Left lung (tissue), 10 donors: ENCODE measurements around the gene IRX5. TPM values are rescaled to one million over a fixed set of nuclear protein-coding genes. Genes with fewer than 3 reads are reported as not detected.

Experiments
- ATAC-seq: fragments of 200-7000 bp; cut with Tn5 transposase; one replicate; pipeline ENCODE4 v1.9.1; 2020; ENCODE audit warnings: moderate library complexity
- DNase-seq, 4 donors: peaks; one replicate each; pipeline ENCODE4 v3.0.0-alpha.2; 2013 to 2020
- H3K27ac ChIP-seq, 2 donors: fragments of 200-600 bp; sonication (generic) in 1 of 2; one replicate each; pipeline versions ENCODE4 v1.5.0 to v1.8.0; 2020 to 2021
- H3K27me3 ChIP-seq, 2 donors: fragments of 200-600 bp; sonication (generic) in 1 of 2; one replicate each; pipeline versions ENCODE4 v1.5.0 to v1.8.0; 2020 to 2021
- H3K36me3 ChIP-seq, 2 donors: fragments of 200-600 bp; sonication (generic) in 1 of 2; one replicate each; pipeline versions ENCODE4 v1.5.0 to v1.8.0; 2020 to 2021
- H3K4me1 ChIP-seq, 2 donors: fragments of 200-600 bp; one replicate each; pipeline ENCODE4 v1.8.0; 2021
- H3K4me3 ChIP-seq, 2 donors: fragments of 200-600 bp; sonication (generic) in 1 of 2; one replicate each; pipeline versions ENCODE4 v1.5.0 to v1.8.0; 2020 to 2021; ENCODE audit warnings: mild to moderate bottlenecking in 1 of 2
- H3K9me3 ChIP-seq, 2 donors: fragments of 200-600 bp; sonication (generic) in 1 of 2; one replicate each; pipeline versions ENCODE4 v1.5.0 to v1.8.0; 2020 to 2021
- intact Hi-C, 2 donors: fragments of 100-400 bp; cut with DNase I; formaldehyde crosslinking; loops; one replicate each; pipeline versions ENCODE4 v1.11.2 to v1.14.2; 2022
- polyA plus RNA-seq, 6 donors: library from polyadenylated mRNA; unstranded; fragments of 120-200 nt; gene quantifications; one replicate each; pipeline ENCODE4 v1.2.1, GENCODE V29; 2013; ENCODE audit not compliant: insufficient read length in 6 of 6
- total RNA-seq, 2 donors: library from RNA; stranded (reverse); fragmentation: NEBNext Ultra II Directional; extraction: Animal tissue kit (Norgen Biotek cat#: 25700); gene quantifications; one replicate each; pipeline ENCODE4 v1.2.1, GENCODE V29; 2021
- TF ChIP-seq, protein P1 (sequence below), 2 donors: fragments of 200-600 bp; sonication (generic) in 1 of 2; IDR thresholded peaks; one replicate each; pipeline versions ENCODE4 v1.5.0 to v1.8.0; 2021; ENCODE audit warnings: antibody characterized with exemption in 2 of 2
- donor health status: DM: no; HTN: yes; CAD: no.
- donor health status: DM: no; HTN: no; CAD: no.

Gene IRX5
- total and polyA plus RNA-seq, 8 donors, result 12.8 to 35.4 (median 26.2) TPM

GRCh38 chr16:54903047-54903446 lies 27.6 kb upstream of the IRX5 start:
- no peaks in the 10 kb centered on the region for H3K27me3 ChIP-seq
- no peak for DNase-seq
- no peaks in the 10 kb centered on the region for H3K36me3 ChIP-seq
- intact Hi-C loops, result no loop called here
- ATAC-seq, result no peak
- no peaks in the 10 kb centered on the region for H3K4me1 ChIP-seq
- no peak overlapping the region for H3K4me3 ChIP-seq
- no peak overlapping the region for H3K27ac ChIP-seq
- H3K9me3 ChIP-seq, result peaks cover 0 to 4% of the 10 kb centered on the region in 2 donors
- TF ChIP-seq, protein P1, sequence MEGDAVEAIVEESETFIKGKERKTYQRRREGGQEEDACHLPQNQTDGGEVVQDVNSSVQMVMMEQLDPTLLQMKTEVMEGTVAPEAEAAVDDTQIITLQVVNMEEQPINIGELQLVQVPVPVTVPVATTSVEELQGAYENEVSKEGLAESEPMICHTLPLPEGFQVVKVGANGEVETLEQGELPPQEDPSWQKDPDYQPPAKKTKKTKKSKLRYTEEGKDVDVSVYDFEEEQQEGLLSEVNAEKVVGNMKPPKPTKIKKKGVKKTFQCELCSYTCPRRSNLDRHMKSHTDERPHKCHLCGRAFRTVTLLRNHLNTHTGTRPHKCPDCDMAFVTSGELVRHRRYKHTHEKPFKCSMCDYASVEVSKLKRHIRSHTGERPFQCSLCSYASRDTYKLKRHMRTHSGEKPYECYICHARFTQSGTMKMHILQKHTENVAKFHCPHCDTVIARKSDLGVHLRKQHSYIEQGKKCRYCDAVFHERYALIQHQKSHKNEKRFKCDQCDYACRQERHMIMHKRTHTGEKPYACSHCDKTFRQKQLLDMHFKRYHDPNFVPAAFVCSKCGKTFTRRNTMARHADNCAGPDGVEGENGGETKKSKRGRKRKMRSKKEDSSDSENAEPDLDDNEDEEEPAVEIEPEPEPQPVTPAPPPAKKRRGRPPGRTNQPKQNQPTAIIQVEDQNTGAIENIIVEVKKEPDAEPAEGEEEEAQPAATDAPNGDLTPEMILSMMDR (IDR thresholded peaks at IDR 0.05), result no peak

GRCh38 chr16:54911079-54911478 lies 19.6 kb upstream of the IRX5 start:
- no peak overlapping the region for H3K27ac ChIP-seq
- H3K4me1 ChIP-seq, result no peaks in the 10 kb centered on the region
- H3K27me3 ChIP-seq, result no peaks in the 10 kb centered on the region
- no peak for ATAC-seq
- no peak for DNase-seq
- intact Hi-C loops, result no loop called here
- H3K4me3 ChIP-seq, result no peak overlapping the region
- no peaks in the 10 kb centered on the region for H3K36me3 ChIP-seq
- H3K9me3 ChIP-seq, result no peaks in the 10 kb centered on the region
- TF ChIP-seq, protein P1 (IDR thresholded peaks at IDR 0.05), result no peak

DNA sequence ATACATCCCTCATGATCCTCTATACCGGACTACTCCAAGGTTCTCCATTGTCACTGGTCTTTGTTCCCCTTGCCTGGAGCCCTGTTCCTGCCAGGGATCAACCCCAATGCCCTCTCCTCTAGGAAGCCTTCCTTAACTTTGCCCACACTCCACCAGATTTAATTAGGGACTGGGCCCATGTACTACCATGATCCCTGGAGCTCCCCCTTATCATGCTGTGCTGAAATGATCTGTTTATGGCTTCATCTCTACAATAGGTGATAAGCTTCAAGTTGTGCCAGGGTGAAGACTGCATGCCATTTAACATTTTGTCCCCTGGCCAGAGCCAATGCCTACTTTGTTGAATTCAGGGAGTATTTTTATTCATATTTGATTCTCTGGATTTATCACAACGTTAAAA lies 17.9 kb upstream of the IRX5 start:
- H3K36me3 ChIP-seq, result no peaks in the 10 kb centered on the region
- TF ChIP-seq, protein P1 (IDR thresholded peaks at IDR 0.05), result no peak
- no peaks in the 10 kb centered on the region for H3K4me1 ChIP-seq
- no peaks in the 10 kb centered on the region for H3K27me3 ChIP-seq
- no peaks in the 10 kb centered on the region for H3K9me3 ChIP-seq
- ATAC-seq, result no peak
- no peak overlapping the region for H3K4me3 ChIP-seq
- DNase-seq, result no peak
- intact Hi-C loops, result no loop called here
- H3K27ac ChIP-seq, result no peak overlapping the region

- no peak for DNase-seq
- Histone ChIP-seq H3K4me1 (no peaks in the 10 kb centered on the region), H3K27ac (no peak overlapping the region), H3K9me3 (no peaks in the 10 kb centered on the region), H3K36me3 (no peaks in the 10 kb centered on the region), H3K4me3 (no peak overlapping the region), H3K27me3 (peaks cover 28 to 47% of the 10 kb centered on the region in 2 donors)
- ATAC-seq, result no peak
- intact Hi-C loops, result no loop called here
- TF ChIP-seq, protein P1 (IDR thresholded peaks at IDR 0.05), result no peak
These were observed 9.3 kb upstream of the IRX5 start for GRCh38 chr16:54921206-54921824.

GRCh38 chr16:54923055-54923473 lies 7.6 kb upstream of the IRX5 start:
- Histone ChIP-seq H3K36me3 (no peaks in the 10 kb centered on the region), H3K4me1 (no peaks in the 10 kb centered on the region), H3K27ac (no peak overlapping the region), H3K9me3 (no peaks in the 10 kb centered on the region), H3K27me3 (peaks cover 45 to 65% of the 10 kb centered on the region in 2 donors), H3K4me3 (no peak overlapping the region)
- no peak for ATAC-seq
- intact Hi-C loops, result no loop called here
- TF ChIP-seq, protein P1 (IDR thresholded peaks at IDR 0.05), result no peak
- no peak for DNase-seq
